K562 treated with DMSO at 1 percent for 12 hours (cell line): ENCODE data around the gene UBB. TPM values are rescaled to one million over a fixed set of nuclear protein-coding genes. Genes with fewer than 3 reads are reported as not detected.

Experiments
- total RNA-seq: library from RNA; unstranded; fragments of 300-600 nt; gene quantifications from 2 replicates; pipeline ENCODE4 v1.2.3, GENCODE V29; 2022; ENCODE audit not compliant: insufficient read depth

Gene UBB
- 1,813 and 2,440 TPM in 2 replicates for total RNA-seq

GRCh38 chr17:16380640-16381495, at the start of gene UBB:
Gene UBB, plus strand, starts transcription at chr17:16381091. Its CDS starts 817 bp downstream, at chr17:16381908.

GRCh38 chr17:16353317-16354174, 27.3 kb upstream of the UBB start, which contains the start of gene CENPV:
Gene CENPV, minus strand, starts transcription at chr17:16353469. Its CDS starts 33 bp downstream, at chr17:16353436.

GRCh38 chr17:16415031-16415924, 34.4 kb downstream of the UBB start, which contains the start of gene TRPV2:
Gene TRPV2, plus strand, starts transcription at chr17:16415571. Its CDS starts 2,098 bp downstream, at chr17:16417669.

Other genes starting within 250 kb of the UBB start
- 21.7 and 66.5 TPM in 2 replicates for gene NCOR1, start 165.6 kb upstream of the UBB start, total RNA-seq
- 13.3 and 18.0 TPM in 2 replicates for gene PIGL, start 163.9 kb upstream of the UBB start, total RNA-seq
- gene CENPV, start 27.6 kb upstream of the UBB start, total RNA-seq, result 54.3 and 59.3 TPM in 2 replicates
- gene TRPV2, start 34.5 kb downstream of the UBB start, total RNA-seq, result 70.3 and 74.7 TPM in 2 replicates
- 0.31 TPM in 1 of 2 replicates, not detected in the other for gene LRRC75A, start 111.1 kb downstream of the UBB start, total RNA-seq
- not detected in 2 replicates for gene ZNF287, start 188.1 kb downstream of the UBB start, total RNA-seq